AG09309 (cell line): Measurements from ENCODE around the gene ITSN1.

ENCODE experiments used
- DNase-seq: peaks from one replicate; pipeline ENCODE4 v3.0.0-alpha.2; 2010; ENCODE audit warnings: low read depth
- H3K4me3 ChIP-seq: 2 replicates; pipeline ENCODE4 v1.5.1; 2011; ENCODE audit warnings: mild to moderate bottlenecking, low read depth, low read length, moderate library complexity; ENCODE audit not compliant: control insufficient read depth
- TF ChIP-seq, protein P1 (sequence below): IDR thresholded peaks from 2 replicates; pipeline ENCODE4 v1.5.1; 2011; ENCODE audit warnings: mild to moderate bottlenecking, low read depth, low read length, inconsistent platforms; ENCODE audit not compliant: insufficient read depth, control insufficient read depth; ENCODE audit errors: missing control alignments

Gene ITSN1

GRCh38 chr21:33769057-33769456 is 126.8 kb downstream of the ITSN1 start:
- H3K4me3 ChIP-seq, result no peak overlapping the region
- TF ChIP-seq, protein P1, sequence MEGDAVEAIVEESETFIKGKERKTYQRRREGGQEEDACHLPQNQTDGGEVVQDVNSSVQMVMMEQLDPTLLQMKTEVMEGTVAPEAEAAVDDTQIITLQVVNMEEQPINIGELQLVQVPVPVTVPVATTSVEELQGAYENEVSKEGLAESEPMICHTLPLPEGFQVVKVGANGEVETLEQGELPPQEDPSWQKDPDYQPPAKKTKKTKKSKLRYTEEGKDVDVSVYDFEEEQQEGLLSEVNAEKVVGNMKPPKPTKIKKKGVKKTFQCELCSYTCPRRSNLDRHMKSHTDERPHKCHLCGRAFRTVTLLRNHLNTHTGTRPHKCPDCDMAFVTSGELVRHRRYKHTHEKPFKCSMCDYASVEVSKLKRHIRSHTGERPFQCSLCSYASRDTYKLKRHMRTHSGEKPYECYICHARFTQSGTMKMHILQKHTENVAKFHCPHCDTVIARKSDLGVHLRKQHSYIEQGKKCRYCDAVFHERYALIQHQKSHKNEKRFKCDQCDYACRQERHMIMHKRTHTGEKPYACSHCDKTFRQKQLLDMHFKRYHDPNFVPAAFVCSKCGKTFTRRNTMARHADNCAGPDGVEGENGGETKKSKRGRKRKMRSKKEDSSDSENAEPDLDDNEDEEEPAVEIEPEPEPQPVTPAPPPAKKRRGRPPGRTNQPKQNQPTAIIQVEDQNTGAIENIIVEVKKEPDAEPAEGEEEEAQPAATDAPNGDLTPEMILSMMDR, result no peak
- no peak for DNase-seq

DNA sequence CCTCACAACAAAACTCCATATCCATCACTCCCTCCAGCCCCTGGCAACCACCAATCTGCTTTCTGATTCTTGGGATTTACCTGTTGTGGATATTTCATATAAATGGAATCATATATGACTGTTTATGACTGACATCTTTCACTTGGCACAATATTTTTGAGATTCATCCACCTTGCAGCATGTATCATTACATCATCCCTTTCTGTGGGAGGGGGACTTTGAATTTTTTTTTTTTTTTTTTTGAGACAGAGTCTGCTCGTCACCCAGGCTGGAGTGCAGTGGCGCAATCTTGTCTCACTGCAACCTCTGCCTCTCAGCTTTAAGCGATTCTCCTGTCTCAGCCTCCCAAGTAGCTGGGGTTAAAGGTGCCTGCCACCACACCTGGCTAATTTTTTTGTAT is 128.2 kb downstream of the ITSN1 start:
- H3K4me3 ChIP-seq, result no peak overlapping the region
- DNase-seq, result no peak
- TF ChIP-seq, protein P1, result no peak

- TF ChIP-seq, protein P1, result no peak
- DNase-seq, result no peak
- H3K4me3 ChIP-seq, result no peak overlapping the region
These were observed 129.7 kb downstream of the ITSN1 start for GRCh38 chr21:33771976-33772375.

DNA sequence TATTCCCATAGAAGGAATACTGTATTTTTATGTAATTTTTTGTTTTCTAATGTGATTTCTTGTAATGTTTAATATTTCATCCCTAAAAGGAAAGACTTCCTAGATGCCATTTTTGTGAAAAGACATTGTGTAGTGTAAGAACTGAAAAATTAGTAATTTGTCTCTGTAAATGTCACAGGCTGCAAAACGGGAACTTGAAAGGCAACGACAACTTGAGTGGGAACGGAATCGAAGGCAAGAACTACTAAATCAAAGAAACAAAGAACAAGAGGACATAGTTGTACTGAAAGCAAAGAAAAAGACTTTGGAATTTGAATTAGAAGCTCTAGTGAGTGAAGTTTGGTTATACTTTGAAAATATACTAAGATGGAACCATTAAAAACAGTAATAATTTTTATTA is 132.2 kb downstream of the ITSN1 start:
- TF ChIP-seq, protein P1, result no peak
- H3K4me3 ChIP-seq, result no peak overlapping the region
- DNase-seq, result no peak

DNA sequence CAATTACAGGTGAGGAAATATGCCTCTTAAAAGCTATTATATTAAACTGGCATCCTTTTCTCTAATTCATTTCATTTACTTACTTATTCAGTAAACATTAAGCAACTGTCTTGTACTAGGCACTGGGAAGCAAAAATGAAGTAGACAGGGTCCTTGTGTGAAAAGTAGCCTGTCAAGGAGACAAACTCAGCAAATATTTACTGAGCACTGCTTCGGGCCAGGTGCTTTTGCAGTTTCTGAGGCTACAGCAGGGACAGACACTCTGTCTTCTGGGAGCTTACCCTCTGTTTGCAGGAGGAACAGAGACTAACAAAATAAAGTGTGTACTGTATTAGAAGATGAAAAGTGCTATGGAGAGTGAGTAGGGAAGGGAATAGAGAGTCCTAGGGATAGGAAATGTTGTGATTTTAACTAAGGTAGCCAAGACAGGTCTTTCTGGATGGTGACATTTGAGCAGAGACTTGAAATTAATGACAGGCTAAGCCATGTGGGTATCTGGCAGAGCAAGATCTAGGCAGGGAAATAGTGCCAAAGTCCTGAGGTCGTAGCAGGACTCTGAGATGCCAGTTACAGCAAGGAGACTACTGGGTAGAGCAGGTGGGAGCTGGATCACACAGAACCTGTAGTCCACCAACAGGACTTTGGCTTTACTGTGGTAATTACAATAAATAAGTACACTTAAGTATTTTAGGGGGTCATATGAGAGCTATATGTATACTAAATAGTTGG is 133.0 kb downstream of the ITSN1 start:
- DNase-seq, result no peak
- TF ChIP-seq, protein P1, result no peak
- no peak overlapping the region for H3K4me3 ChIP-seq

- TF ChIP-seq, protein P1, result no peak
- no peak for DNase-seq
- no peak overlapping the region for H3K4me3 ChIP-seq
These were observed 138.3 kb downstream of the ITSN1 start for GRCh38 chr21:33780631-33781030.
